ENCODE measurements around the gene CHSY1. TPM values are rescaled to one million over a fixed set of nuclear protein-coding genes. Genes with fewer than 3 reads are reported as not detected.

Gene CHSY1
- total and polyA plus RNA-seq, 10 of the 15 experiments (the other 5 are each of a cell fraction or from before 2014, with no cell fraction given), result 1.4 to 31.2 (median 10.5) TPM

- TF ChIP-seq, protein P1, sequence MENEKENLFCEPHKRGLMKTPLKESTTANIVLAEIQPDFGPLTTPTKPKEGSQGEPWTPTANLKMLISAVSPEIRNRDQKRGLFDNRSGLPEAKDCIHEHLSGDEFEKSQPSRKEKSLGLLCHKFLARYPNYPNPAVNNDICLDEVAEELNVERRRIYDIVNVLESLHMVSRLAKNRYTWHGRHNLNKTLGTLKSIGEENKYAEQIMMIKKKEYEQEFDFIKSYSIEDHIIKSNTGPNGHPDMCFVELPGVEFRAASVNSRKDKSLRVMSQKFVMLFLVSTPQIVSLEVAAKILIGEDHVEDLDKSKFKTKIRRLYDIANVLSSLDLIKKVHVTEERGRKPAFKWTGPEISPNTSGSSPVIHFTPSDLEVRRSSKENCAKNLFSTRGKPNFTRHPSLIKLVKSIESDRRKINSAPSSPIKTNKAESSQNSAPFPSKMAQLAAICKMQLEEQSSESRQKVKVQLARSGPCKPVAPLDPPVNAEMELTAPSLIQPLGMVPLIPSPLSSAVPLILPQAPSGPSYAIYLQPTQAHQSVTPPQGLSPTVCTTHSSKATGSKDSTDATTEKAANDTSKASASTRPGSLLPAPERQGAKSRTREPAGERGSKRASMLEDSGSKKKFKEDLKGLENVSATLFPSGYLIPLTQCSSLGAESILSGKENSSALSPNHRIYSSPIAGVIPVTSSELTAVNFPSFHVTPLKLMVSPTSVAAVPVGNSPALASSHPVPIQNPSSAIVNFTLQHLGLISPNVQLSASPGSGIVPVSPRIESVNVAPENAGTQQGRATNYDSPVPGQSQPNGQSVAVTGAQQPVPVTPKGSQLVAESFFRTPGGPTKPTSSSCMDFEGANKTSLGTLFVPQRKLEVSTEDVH (IDR thresholded peaks at IDR 0.05; ENCODE audit: low read depth, partially characterized antibody), result no peak
- TF ChIP-seq SMARCA5 (IDR thresholded peaks at IDR 0.05) (peak; percentile 80), CREM (IDR thresholded peaks at IDR 0.05; ENCODE audit: low read depth) (peak; percentile 47; the same call in 1 of the 2 replicates), REST (IDR thresholded peaks at IDR 0.05; ENCODE audit: low read depth, low read length) (no peak), MYB (IDR thresholded peaks at IDR 0.05; ENCODE audit: borderline replicate concordance, low read depth, low read length) (no peak), RCOR1 (conservative IDR thresholded peaks at IDR 0.05; ENCODE audit: low read depth, low read length) (no peak), RAD21 (IDR thresholded peaks at IDR 0.05; ENCODE audit: insufficient read depth, low read depth, low read length) (no peak), ELK1 (IDR thresholded peaks at IDR 0.05; ENCODE audit: low read depth, low read length) (no peak), TCF12 (IDR thresholded peaks at IDR 0.05; ENCODE audit: low read depth, low read length) (peak; percentile 67; the same call in 1 of the 2 replicates), WRNIP1 (IDR thresholded peaks at IDR 0.05; ENCODE audit: borderline replicate concordance, low read depth, low read length) (no peak), TCF7 (IDR thresholded peaks at IDR 0.05; ENCODE audit: borderline replicate concordance) (no peak), KDM1A (IDR thresholded peaks at IDR 0.05; ENCODE audit: borderline replicate concordance) (no peak), BMI1 (IDR thresholded peaks at IDR 0.05; ENCODE audit: borderline replicate concordance) (no peak), MYC (IDR thresholded peaks at IDR 0.05; ENCODE audit: insufficient read depth, insufficient read length, insufficient replicate concordance, low read length, severe bottlenecking) (no peak), NR2F1 (conservative IDR thresholded peaks at IDR 0.05) (0 out of 2 replicates have a peak, but pooled peaks have one; percentile 12), BACH1 (IDR thresholded peaks at IDR 0.05; ENCODE audit: borderline replicate concordance) (no peak), RUNX3 (IDR thresholded peaks at IDR 0.05; ENCODE audit: low read length) (0 out of 2 replicates have a peak, but pooled peaks have one; percentile 29), ZNF274 (IDR thresholded peaks at IDR 0.05; ENCODE audit: insufficient read depth, insufficient read length) (no peak), PAX5 (IDR thresholded peaks at IDR 0.05; ENCODE audit: borderline replicate concordance, low read depth, low read length) (no peak)
- TF ChIP-seq, protein P2, sequence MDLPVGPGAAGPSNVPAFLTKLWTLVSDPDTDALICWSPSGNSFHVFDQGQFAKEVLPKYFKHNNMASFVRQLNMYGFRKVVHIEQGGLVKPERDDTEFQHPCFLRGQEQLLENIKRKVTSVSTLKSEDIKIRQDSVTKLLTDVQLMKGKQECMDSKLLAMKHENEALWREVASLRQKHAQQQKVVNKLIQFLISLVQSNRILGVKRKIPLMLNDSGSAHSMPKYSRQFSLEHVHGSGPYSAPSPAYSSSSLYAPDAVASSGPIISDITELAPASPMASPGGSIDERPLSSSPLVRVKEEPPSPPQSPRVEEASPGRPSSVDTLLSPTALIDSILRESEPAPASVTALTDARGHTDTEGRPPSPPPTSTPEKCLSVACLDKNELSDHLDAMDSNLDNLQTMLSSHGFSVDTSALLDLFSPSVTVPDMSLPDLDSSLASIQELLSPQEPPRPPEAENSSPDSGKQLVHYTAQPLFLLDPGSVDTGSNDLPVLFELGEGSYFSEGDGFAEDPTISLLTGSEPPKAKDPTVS (IDR thresholded peaks at IDR 0.05; ENCODE audit: low read depth, low read length), result no peak
- TF ChIP-seq, protein P3, sequence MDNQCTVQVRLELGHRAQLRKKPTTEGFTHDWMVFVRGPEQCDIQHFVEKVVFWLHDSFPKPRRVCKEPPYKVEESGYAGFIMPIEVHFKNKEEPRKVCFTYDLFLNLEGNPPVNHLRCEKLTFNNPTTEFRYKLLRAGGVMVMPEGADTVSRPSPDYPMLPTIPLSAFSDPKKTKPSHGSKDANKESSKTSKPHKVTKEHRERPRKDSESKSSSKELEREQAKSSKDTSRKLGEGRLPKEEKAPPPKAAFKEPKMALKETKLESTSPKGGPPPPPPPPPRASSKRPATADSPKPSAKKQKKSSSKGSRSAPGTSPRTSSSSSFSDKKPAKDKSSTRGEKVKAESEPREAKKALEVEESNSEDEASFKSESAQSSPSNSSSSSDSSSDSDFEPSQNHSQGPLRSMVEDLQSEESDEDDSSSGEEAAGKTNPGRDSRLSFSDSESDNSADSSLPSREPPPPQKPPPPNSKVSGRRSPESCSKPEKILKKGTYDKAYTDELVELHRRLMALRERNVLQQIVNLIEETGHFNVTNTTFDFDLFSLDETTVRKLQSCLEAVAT (IDR thresholded peaks at IDR 0.05), result no peak
These were observed 24.7 kb upstream of the CHSY1 start (continued) for GRCh38 chr15:101276501-101277037.

All from GM12878 (cell line).